ENCODE results near the gene NACA2. TPM values are rescaled to one million over a fixed set of nuclear protein-coding genes. Genes with fewer than 3 reads are reported as not detected.
"Not testable (repeated sequence)": the region's sequence is repeated elsewhere in the genome, so short reads cannot be mapped to it uniquely, and the experiment has no call there.

Gene NACA2
- total and polyA plus RNA-seq, 4 donors: 0.28 to 1.9 (median 1.2) TPM; not detected in 1

- Histone ChIP-seq H3K27me3 (ENCODE audit: control insufficient read depth, insufficient read depth, low read length) (no peaks in the 10 kb centered on the region), H3K27ac (ENCODE audit: low read depth, low read length) (no peak overlapping the region), H3K9me3 (ENCODE audit: control insufficient read depth, insufficient read depth, low read length) (no peaks in the 10 kb centered on the region), H3K4me3 (ENCODE audit: low read depth, low read length) (no peak overlapping the region), H3K36me3 (ENCODE audit: control insufficient read depth, insufficient read depth, low read length) (no peaks in the 10 kb centered on the region), H3K4me1 (ENCODE audit: control insufficient read depth, insufficient read depth, low read length) (no peaks in the 10 kb centered on the region)
- no peak for DNase-seq (ENCODE audit: low read depth in 4 of 6, low spot score in 6 of 6)
- WGBS (ENCODE audit: insufficient coverage): 95% methylated on average over 3 of the region's 5 CpGs
Observed at GRCh38 chr17:61589990-61590389, 1.0 kb downstream of the NACA2 start.

- Histone ChIP-seq H3K9me3 (ENCODE audit: control insufficient read depth, insufficient read depth, low read length) (no peaks in the 10 kb centered on the region), H3K4me3 (ENCODE audit: low read depth, low read length) (no peak overlapping the region), H3K27me3 (ENCODE audit: control insufficient read depth, insufficient read depth, low read length) (no peaks in the 10 kb centered on the region), H3K27ac (ENCODE audit: low read depth, low read length) (no peak overlapping the region), H3K36me3 (ENCODE audit: control insufficient read depth, insufficient read depth, low read length) (no peaks in the 10 kb centered on the region), H3K4me1 (ENCODE audit: control insufficient read depth, insufficient read depth, low read length) (no peaks in the 10 kb centered on the region)
- WGBS (ENCODE audit: insufficient coverage): 76% methylated on average over 3 of the region's 4 CpGs
- no peak for DNase-seq (ENCODE audit: low read depth in 4 of 6, low spot score in 6 of 6)
Observed at GRCh38 chr17:61587807-61588660, 3.0 kb downstream of the NACA2 start.

- WGBS (ENCODE audit: insufficient coverage): no CpG with 5 or more reads among the region's 1 CpG
- H3K4me1 ChIP-seq (ENCODE audit: control insufficient read depth, insufficient read depth, low read length): no peaks in the 10 kb centered on the region
Observed at GRCh38 chr17:61587242-61587641, 3.8 kb downstream of the NACA2 start.

GRCh38 chr17:61586622-61587021, 4.4 kb downstream of the NACA2 start:
- H3K4me1 ChIP-seq (ENCODE audit: control insufficient read depth, insufficient read depth, low read length); H3K36me3 ChIP-seq (ENCODE audit: control insufficient read depth, insufficient read depth, low read length); H3K9me3 ChIP-seq (ENCODE audit: control insufficient read depth, insufficient read depth, low read length); H3K4me3 ChIP-seq (ENCODE audit: low read depth, low read length); H3K27ac ChIP-seq (ENCODE audit: low read depth, low read length); DNase-seq (ENCODE audit: low read depth in 4 of 6, low spot score in 6 of 6); H3K27me3 ChIP-seq (ENCODE audit: control insufficient read depth, insufficient read depth, low read length): not testable (repeated sequence)
- WGBS (ENCODE audit: insufficient coverage): no CpG with 5 or more reads among the region's 3 CpGs

More at GRCh38 chr17:61587242-61587641, 3.8 kb downstream of the NACA2 start:
- no peaks in the 10 kb centered on the region for H3K27me3 ChIP-seq (ENCODE audit: control insufficient read depth, insufficient read depth, low read length)
- H3K36me3 ChIP-seq (ENCODE audit: control insufficient read depth, insufficient read depth, low read length): no peaks in the 10 kb centered on the region
- no peak overlapping the region for H3K27ac ChIP-seq (ENCODE audit: low read depth, low read length)
- no peak overlapping the region for H3K4me3 ChIP-seq (ENCODE audit: low read depth, low read length)
- no peaks in the 10 kb centered on the region for H3K9me3 ChIP-seq (ENCODE audit: control insufficient read depth, insufficient read depth, low read length)
- DNase-seq (ENCODE audit: low read depth in 4 of 6, low spot score in 6 of 6): no peak

GRCh38 chr17:61586031-61586566, 4.9 kb downstream of the NACA2 start:
- Histone ChIP-seq H3K27me3 (ENCODE audit: control insufficient read depth, insufficient read depth, low read length) (no peaks in the 10 kb centered on the region), H3K4me1 (ENCODE audit: control insufficient read depth, insufficient read depth, low read length) (no peaks in the 10 kb centered on the region), H3K27ac (ENCODE audit: low read depth, low read length) (no peak overlapping the region), H3K9me3 (ENCODE audit: control insufficient read depth, insufficient read depth, low read length) (no peaks in the 10 kb centered on the region), H3K36me3 (ENCODE audit: control insufficient read depth, insufficient read depth, low read length) (no peaks in the 10 kb centered on the region), H3K4me3 (ENCODE audit: low read depth, low read length) (no peak overlapping the region)
- no CpG with 5 or more reads among the region's 4 CpGs for WGBS (ENCODE audit: insufficient coverage)
- no peak for DNase-seq (ENCODE audit: low read depth in 4 of 6, low spot score in 6 of 6)

- H3K27me3 ChIP-seq (ENCODE audit: control insufficient read depth, insufficient read depth, low read length): no peaks in the 10 kb centered on the region
- H3K9me3 ChIP-seq (ENCODE audit: control insufficient read depth, insufficient read depth, low read length): no peaks in the 10 kb centered on the region
- H3K4me3 ChIP-seq (ENCODE audit: low read depth, low read length): no peak overlapping the region
- no peaks in the 10 kb centered on the region for H3K36me3 ChIP-seq (ENCODE audit: control insufficient read depth, insufficient read depth, low read length)
- no peak overlapping the region for H3K27ac ChIP-seq (ENCODE audit: low read depth, low read length)
- DNase-seq (ENCODE audit: low read depth in 4 of 6, low spot score in 6 of 6): no peak
- no peaks in the 10 kb centered on the region for H3K4me1 ChIP-seq (ENCODE audit: control insufficient read depth, insufficient read depth, low read length)
- 100% methylated on average over 1 of the region's 2 CpGs for WGBS (ENCODE audit: insufficient coverage)
Observed at GRCh38 chr17:61584866-61585265, 6.2 kb downstream of the NACA2 start.

GRCh38 chr17:61584266-61584665, 6.8 kb downstream of the NACA2 start:
- no peaks in the 10 kb centered on the region for H3K36me3 ChIP-seq (ENCODE audit: control insufficient read depth, insufficient read depth, low read length)
- no peaks in the 10 kb centered on the region for H3K4me1 ChIP-seq (ENCODE audit: control insufficient read depth, insufficient read depth, low read length)
- no peaks in the 10 kb centered on the region for H3K9me3 ChIP-seq (ENCODE audit: control insufficient read depth, insufficient read depth, low read length)
- no peak overlapping the region for H3K4me3 ChIP-seq (ENCODE audit: low read depth, low read length)
- DNase-seq (ENCODE audit: low read depth in 4 of 6, low spot score in 6 of 6): no peak
- no CpG with 5 or more reads among the region's 2 CpGs for WGBS (ENCODE audit: insufficient coverage)
- no peak overlapping the region for H3K27ac ChIP-seq (ENCODE audit: low read depth, low read length)
- peaks cover 3% of the 10 kb centered on the region for H3K27me3 ChIP-seq (ENCODE audit: control insufficient read depth, insufficient read depth, low read length)

- H3K27me3 ChIP-seq (ENCODE audit: control insufficient read depth, insufficient read depth, low read length): peaks cover 3% of the 10 kb centered on the region
- no peaks in the 10 kb centered on the region for H3K4me1 ChIP-seq (ENCODE audit: control insufficient read depth, insufficient read depth, low read length)
- no peaks in the 10 kb centered on the region for H3K36me3 ChIP-seq (ENCODE audit: control insufficient read depth, insufficient read depth, low read length)
- H3K27ac ChIP-seq (ENCODE audit: low read depth, low read length): no peak overlapping the region
- 92% methylated on average over 2 of the region's 4 CpGs for WGBS (ENCODE audit: insufficient coverage)
- H3K4me3 ChIP-seq (ENCODE audit: low read depth, low read length): no peak overlapping the region
- DNase-seq (ENCODE audit: low read depth in 4 of 6, low spot score in 6 of 6): no peak
- no peaks in the 10 kb centered on the region for H3K9me3 ChIP-seq (ENCODE audit: control insufficient read depth, insufficient read depth, low read length)
Observed at GRCh38 chr17:61583660-61584264, 7.3 kb downstream of the NACA2 start.

GRCh38 chr17:61583242-61583641, 7.8 kb downstream of the NACA2 start:
- DNase-seq (ENCODE audit: low read depth in 4 of 6, low spot score in 6 of 6): peak in 2 of 6 donors; percentile 15 to 34
- Histone ChIP-seq H3K4me3 (ENCODE audit: low read depth, low read length) (no peak overlapping the region), H3K27me3 (ENCODE audit: control insufficient read depth, insufficient read depth, low read length) (peaks cover 3% of the 10 kb centered on the region), H3K27ac (ENCODE audit: low read depth, low read length) (no peak overlapping the region), H3K9me3 (ENCODE audit: control insufficient read depth, insufficient read depth, low read length) (no peaks in the 10 kb centered on the region), H3K4me1 (ENCODE audit: control insufficient read depth, insufficient read depth, low read length) (no peaks in the 10 kb centered on the region), H3K36me3 (ENCODE audit: control insufficient read depth, insufficient read depth, low read length) (no peaks in the 10 kb centered on the region)
- WGBS (ENCODE audit: insufficient coverage): no CpG with 5 or more reads among the region's 3 CpGs

GRCh38 chr17:61582593-61582992, 8.4 kb downstream of the NACA2 start:
- H3K4me3 ChIP-seq (ENCODE audit: low read depth, low read length): no peak overlapping the region
- H3K9me3 ChIP-seq (ENCODE audit: control insufficient read depth, insufficient read depth, low read length): no peaks in the 10 kb centered on the region

More at GRCh38 chr17:61582593-61582992, 8.4 kb downstream of the NACA2 start:
- no peaks in the 10 kb centered on the region for H3K36me3 ChIP-seq (ENCODE audit: control insufficient read depth, insufficient read depth, low read length)
- H3K27ac ChIP-seq (ENCODE audit: low read depth, low read length): no peak overlapping the region
- H3K4me1 ChIP-seq (ENCODE audit: control insufficient read depth, insufficient read depth, low read length): no peaks in the 10 kb centered on the region
- no peak for DNase-seq (ENCODE audit: low read depth in 4 of 6, low spot score in 6 of 6)
- peaks cover 3% of the 10 kb centered on the region for H3K27me3 ChIP-seq (ENCODE audit: control insufficient read depth, insufficient read depth, low read length)
